Thoracic aorta (tissue), 2 donors: ENCODE data around the gene CENPF. TPM values are rescaled to one million over a fixed set of nuclear protein-coding genes. Genes with fewer than 3 reads are reported as not detected.
"Not testable (repeated sequence)": the region's sequence is repeated elsewhere in the genome, so short reads cannot be mapped to it uniquely, and the experiment has no call there.

Source experiments
- ATAC-seq: fragments of 150-250 bp; one replicate; pipeline ENCODE4 v1.8.0; 2017; ENCODE audit warnings: low read depth; ENCODE audit not compliant: insufficient number of reproducible peaks, low FRiP score
- DNase-seq: peaks from one replicate; pipeline ENCODE4 v3.0.0-alpha.2; 2020; ENCODE audit warnings: low spot score
- H3K27ac ChIP-seq, 2 donors: fragments of 200-600 bp; sonication (generic); 1 replicate in 1 of 2; 2 replicates in 1 of 2; pipeline ENCODE4 v1.5.1; 2016; ENCODE audit warnings: mild to moderate bottlenecking in 2 of 2, moderate library complexity in 2 of 2
- H3K27me3 ChIP-seq: fragments of 200-600 bp; sonication (generic); replicated peaks from 2 replicates; pipeline ENCODE4 v1.6.0; 2016; ENCODE audit warnings: mild to moderate bottlenecking; ENCODE audit not compliant: insufficient read depth
- H3K36me3 ChIP-seq: fragments of 200-600 bp; sonication (generic); one replicate; pipeline ENCODE4 v1.5.1; 2016
- H3K4me1 ChIP-seq, 2 donors: fragments of 200-600 bp; sonication (generic); 1 replicate in 1 of 2; 2 replicates in 1 of 2; pipeline versions ENCODE4 v1.5.1 to v1.6.0; 2016; ENCODE audit warnings: low read depth in 2 of 2, mild to moderate bottlenecking in 1 of 2; ENCODE audit not compliant: control insufficient read depth in 1 of 2
- H3K4me3 ChIP-seq: fragments of 200-600 bp; sonication (generic); 2 replicates; pipeline ENCODE4 v1.5.1; 2016; ENCODE audit warnings: mild to moderate bottlenecking
- H3K9me3 ChIP-seq: fragments of 200-600 bp; sonication (generic); 2 replicates; pipeline ENCODE4 v1.5.1; 2016
- total RNA-seq, 2 donors: library from RNA; depleted of rRNA; stranded (reverse); fragments of >200 nt; gene quantifications; one replicate each; pipeline versions ENCODE4 v1.1.0 to v1.2.3, GENCODE V29; 2016
- TF ChIP-seq, protein P1 (sequence below): fragments of 200-600 bp; sonication (generic); IDR thresholded peaks from one replicate; pipeline ENCODE4 v1.5.1; 2019; ENCODE audit warnings: antibody characterized with exemption

CENPF gene
- total RNA-seq, 2 donors from 2014 or later = under 0.01 to 1.8 TPM

DNA sequence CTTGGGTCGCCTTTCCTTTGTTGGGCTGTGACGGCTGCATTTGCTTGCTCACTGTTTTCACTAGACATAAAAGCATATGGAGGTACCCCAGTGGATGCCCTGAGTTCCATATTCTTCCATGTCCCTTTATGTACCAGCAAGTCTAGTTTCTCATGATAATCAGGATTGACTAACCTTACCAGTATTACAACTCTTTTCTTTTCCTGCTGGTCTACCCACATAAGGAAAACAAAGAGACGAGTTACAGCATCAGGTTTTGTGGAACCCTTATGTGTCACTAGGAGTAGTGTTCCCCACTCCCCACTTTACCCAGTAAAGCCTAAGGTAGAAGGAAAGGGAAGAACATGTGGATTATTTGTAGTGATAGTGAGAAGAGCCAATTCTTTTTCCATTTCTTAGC is 16.4 kb upstream of the CENPF start:
- no peaks in the 10 kb centered on the region for H3K36me3 ChIP-seq
- H3K4me3 ChIP-seq = no peak overlapping the region
- no peak for DNase-seq
- TF ChIP-seq, protein P1, sequence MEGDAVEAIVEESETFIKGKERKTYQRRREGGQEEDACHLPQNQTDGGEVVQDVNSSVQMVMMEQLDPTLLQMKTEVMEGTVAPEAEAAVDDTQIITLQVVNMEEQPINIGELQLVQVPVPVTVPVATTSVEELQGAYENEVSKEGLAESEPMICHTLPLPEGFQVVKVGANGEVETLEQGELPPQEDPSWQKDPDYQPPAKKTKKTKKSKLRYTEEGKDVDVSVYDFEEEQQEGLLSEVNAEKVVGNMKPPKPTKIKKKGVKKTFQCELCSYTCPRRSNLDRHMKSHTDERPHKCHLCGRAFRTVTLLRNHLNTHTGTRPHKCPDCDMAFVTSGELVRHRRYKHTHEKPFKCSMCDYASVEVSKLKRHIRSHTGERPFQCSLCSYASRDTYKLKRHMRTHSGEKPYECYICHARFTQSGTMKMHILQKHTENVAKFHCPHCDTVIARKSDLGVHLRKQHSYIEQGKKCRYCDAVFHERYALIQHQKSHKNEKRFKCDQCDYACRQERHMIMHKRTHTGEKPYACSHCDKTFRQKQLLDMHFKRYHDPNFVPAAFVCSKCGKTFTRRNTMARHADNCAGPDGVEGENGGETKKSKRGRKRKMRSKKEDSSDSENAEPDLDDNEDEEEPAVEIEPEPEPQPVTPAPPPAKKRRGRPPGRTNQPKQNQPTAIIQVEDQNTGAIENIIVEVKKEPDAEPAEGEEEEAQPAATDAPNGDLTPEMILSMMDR = no peak
- ATAC-seq = no peak
- H3K27ac ChIP-seq = no peak overlapping the region
- peaks cover 0 to 7% of the 10 kb centered on the region in 2 donors for H3K4me1 ChIP-seq
- H3K27me3 ChIP-seq = no peaks in the 10 kb centered on the region
- no peaks in the 10 kb centered on the region for H3K9me3 ChIP-seq

DNA sequence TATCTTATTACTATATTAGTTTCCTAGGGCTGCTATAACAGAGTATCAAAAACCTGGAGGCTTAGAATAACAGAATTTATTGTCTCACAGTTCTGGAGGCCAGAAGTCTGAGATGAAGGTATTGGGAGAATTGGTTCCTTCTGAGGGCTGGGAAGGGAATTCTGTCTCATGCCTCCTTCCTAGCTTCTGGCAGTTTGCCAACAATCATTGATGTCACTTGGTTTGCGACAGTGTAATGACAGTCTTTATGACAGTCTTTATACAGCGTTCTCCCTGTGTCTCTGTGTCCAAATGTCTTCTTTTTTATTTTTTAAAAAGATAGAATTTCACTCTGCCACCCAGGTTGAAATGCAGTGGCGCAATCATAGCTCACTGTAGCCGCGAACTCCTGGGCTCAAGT is 15.8 kb upstream of the CENPF start:
- TF ChIP-seq, protein P1 = no peak
- H3K27ac ChIP-seq = no peak overlapping the region
- H3K36me3 ChIP-seq = no peaks in the 10 kb centered on the region
- H3K4me3 ChIP-seq = no peak overlapping the region
- H3K9me3 ChIP-seq = no peaks in the 10 kb centered on the region
- no peaks in the 10 kb centered on the region for H3K27me3 ChIP-seq
- peaks cover 0 to 2% of the 10 kb centered on the region in 2 donors for H3K4me1 ChIP-seq
- ATAC-seq (no peak), DNase-seq (no peak)

DNA sequence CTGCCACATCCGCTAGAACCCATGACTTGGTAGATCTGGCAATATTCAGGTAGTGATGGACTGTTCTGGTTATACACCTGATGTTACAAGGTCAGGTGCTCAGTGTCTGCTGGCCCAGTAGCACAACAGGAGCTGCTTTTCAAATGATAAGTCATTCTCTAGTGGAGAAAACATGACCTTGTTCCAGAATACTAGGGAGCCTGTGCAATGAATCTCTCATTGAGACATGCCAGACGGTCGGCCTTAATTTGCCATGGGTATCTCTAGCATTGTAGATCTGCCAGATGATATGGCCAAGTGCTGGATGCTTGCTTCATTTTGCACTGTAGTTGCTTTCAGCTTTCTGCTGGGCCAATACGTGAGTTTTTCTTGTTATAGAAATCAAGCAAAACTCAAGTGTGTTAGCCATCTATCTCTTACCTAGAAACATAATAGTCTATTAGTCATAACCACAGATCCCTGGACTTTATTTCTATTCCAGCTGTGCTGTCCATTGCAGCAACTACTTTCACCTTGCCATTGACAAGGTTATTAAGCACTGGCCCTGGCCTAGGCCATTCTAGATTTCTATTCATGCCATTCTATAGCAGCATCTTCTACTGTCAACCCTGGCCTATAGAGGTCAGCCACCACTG is 13.9 kb upstream of the CENPF start:
- no peaks in the 10 kb centered on the region for H3K9me3 ChIP-seq
- no peaks in the 10 kb centered on the region for H3K27me3 ChIP-seq
- no peak overlapping the region for H3K27ac ChIP-seq
- DNase-seq = no peak
- no peak overlapping the region for H3K4me3 ChIP-seq
- no peak for ATAC-seq
- TF ChIP-seq, protein P1 = no peak
- H3K4me1 ChIP-seq = no peaks in the 10 kb centered on the region
- no peaks in the 10 kb centered on the region for H3K36me3 ChIP-seq

DNA sequence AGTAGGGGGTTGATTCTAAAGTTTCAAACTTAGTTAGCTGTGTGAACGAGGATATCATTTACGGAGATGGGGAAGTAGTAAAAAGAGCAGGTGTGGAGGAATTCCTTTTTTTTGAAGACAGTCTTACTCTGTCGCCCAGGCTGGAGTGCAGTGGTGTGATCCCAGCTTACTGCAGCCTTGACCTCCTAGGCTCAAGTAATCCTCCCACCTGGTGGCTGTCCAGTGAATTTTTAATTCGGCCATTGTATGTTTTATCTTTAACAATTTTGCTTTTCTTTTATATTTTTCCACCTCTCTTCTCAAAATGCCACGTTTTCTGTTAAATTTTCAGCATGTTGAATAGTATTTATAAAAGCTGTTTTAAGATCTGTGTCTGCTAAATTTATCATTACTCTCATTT is 12.3 kb upstream of the CENPF start:
- TF ChIP-seq, protein P1 = no peak
- Histone ChIP-seq H3K4me1 (no peaks in the 10 kb centered on the region), H3K27me3 (no peaks in the 10 kb centered on the region), H3K9me3 (no peaks in the 10 kb centered on the region), H3K36me3 (no peaks in the 10 kb centered on the region), H3K27ac (no peak overlapping the region), H3K4me3 (no peak overlapping the region)
- no peak for ATAC-seq
- no peak for DNase-seq

DNA sequence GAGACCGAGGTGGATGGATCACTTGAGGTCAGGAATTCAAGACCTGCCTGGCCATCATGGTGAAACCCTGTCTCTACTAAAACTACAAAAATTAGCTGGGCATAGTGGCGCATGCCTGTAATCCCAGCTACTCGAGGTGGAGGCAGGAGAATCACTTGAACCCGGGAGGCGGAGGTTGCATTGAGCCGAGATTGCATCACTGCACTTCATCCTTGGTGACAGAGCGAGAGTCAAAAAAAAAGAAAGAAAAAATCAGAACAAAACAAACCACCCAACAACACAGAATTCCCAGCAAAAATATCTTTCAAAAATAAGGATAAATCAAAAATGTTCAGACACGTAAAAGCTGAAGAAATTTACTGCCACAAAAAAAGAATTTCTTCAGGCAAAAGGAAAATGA is 11.1 kb upstream of the CENPF start:
- not testable (repeated sequence) for H3K27me3 ChIP-seq, H3K9me3 ChIP-seq, ATAC-seq, H3K4me3 ChIP-seq, H3K36me3 ChIP-seq, H3K27ac ChIP-seq, H3K4me1 ChIP-seq, DNase-seq

DNA sequence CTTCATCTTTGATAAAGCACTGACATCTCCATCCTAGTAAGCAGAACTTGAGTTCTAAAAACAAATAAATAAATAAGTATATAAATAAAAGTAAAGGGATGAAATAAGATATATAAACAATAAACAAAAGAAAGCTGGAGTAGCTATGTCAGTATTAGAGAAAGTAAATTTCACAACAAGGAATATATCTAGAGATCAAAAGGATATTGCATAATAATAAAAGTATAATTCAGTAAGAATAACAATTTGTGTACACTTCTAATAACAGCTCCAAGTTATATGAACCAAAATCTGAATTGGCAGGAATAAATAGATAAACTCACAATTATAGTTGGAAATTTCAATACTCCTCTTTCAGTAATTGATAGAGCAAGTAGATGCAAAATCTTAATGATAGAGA is 9.8 kb upstream of the CENPF start:
- Histone ChIP-seq H3K36me3 (no peaks in the 10 kb centered on the region), H3K27ac (no peak overlapping the region), H3K4me1 (no peaks in the 10 kb centered on the region), H3K9me3 (no peaks in the 10 kb centered on the region), H3K4me3 (no peak overlapping the region), H3K27me3 (no peaks in the 10 kb centered on the region)
- ATAC-seq (no peak), DNase-seq (no peak)
- TF ChIP-seq, protein P1 = no peak
